Measurements from ENCODE around the gene WRAP73.
"Not testable (repeated sequence)": the region's sequence is repeated elsewhere in the genome, so short reads cannot be mapped to it uniquely, and the experiment has no call there.

The WRAP73 gene

GRCh38 chr1:3630161-3630611 is 19.7 kb downstream of the WRAP73 start:
- no peak for DNase-seq (ENCODE audit: low spot score)

GRCh38 chr1:3629561-3630160 is 20.2 kb downstream of the WRAP73 start:
- DNase-seq (ENCODE audit: low spot score): no peak

DNA sequence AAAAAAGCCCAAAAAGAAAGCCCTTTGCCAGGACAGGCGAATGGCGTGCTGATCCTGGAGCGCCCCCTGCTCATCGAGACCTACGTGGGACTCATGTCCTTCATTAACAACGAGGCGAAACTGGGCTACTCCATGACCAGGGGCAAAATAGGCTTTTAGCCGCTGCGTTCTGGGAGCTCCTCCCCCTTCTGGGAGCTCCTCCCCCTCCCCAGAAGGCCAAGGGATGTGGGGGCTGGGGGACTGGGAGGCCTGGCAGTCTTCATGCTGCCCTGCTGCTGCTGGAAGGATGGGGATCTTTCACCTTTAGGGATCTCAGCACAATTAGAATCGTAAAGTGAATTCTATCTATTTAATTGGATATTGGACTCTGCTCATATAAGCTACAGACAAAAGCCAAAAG is 21.5 kb downstream of the WRAP73 start:
- DNase-seq (ENCODE audit: low spot score): no peak

DNA sequence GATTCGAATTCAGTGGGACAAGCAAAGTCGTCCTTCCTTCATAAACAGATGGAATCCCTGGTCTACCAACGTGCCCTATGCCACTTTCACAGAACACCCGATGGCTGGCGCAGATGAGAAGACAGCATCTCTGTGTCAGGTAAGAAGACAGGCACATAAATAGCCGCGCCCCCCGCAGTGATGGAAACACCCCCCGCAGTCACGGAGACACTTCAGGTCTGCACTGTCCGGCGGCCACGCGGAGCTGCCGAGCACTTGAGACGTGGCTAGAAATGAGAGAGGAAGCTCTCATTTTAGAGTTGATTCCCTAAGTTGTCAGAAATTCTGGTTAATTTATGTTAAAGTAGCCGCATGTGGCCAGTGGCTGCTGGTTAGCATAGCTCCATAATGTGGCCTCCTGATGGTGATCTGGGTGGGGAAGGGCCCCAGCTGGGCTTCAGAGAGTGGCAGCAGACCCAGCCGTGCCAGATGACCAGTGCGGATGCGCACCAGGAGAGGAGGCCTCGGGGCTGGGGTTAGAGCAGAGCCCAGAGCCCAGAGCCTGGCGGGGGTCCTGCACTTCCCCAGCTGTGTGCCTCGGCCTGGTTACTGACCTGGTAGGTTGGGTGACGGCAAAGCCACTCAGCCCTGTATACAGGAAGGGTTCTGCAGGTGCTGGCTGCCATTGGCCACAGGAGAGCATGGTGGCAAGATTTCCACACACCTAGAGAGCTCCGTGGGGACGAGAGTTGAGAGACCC is 22.2 kb downstream of the WRAP73 start:
- DNase-seq (ENCODE audit: low spot score): no peak

DNA sequence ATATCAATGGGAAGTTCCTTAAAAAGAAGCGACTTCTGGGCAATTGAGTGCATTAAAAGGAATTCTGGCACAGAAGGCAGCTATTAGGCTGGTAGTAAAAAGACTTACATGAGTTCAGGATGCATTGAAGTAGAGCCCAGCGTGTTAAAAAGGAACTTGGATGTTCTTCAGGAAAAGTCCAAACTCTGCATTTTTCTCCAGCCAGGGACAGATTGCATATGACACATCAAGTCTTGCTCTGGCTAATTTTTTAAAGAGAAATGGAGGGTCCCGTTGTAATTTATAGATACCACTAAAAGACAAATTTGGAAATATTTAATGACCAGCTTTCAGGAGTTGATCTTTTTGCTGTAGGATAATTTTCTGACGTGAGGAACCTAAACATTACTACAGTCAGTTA is 23.9 kb downstream of the WRAP73 start:
- no peak for DNase-seq (ENCODE audit: low spot score)

GRCh38 chr1:3625151-3625907 is 24.6 kb downstream of the WRAP73 start:
- no peak for DNase-seq (ENCODE audit: low spot score)

GRCh38 chr1:3624200-3625136 is 25.4 kb downstream of the WRAP73 start, which contains the start of gene TPRG1L:
TPRG1L (plus strand) TSS chr1:3625015; CDS start chr1:3625073, 58 bp downstream.
- peak; percentile 98 for DNase-seq (ENCODE audit: low spot score)

GRCh38 chr1:3623441-3624199 is 26.3 kb downstream of the WRAP73 start:
- no peak for DNase-seq (ENCODE audit: low spot score)

- DNase-seq (ENCODE audit: low spot score): not testable (repeated sequence)
Observed at GRCh38 chr1:3622102-3622501, 27.8 kb downstream of the WRAP73 start.

- not testable (repeated sequence) for DNase-seq (ENCODE audit: low spot score)
Observed at GRCh38 chr1:3621151-3621671, 28.7 kb downstream of the WRAP73 start.

GRCh38 chr1:3620708-3621107 is 29.2 kb downstream of the WRAP73 start:
- DNase-seq (ENCODE audit: low spot score): no peak

GRCh38 chr1:3618881-3619671 is 30.8 kb downstream of the WRAP73 start:
- DNase-seq (ENCODE audit: low spot score): peak; percentile 76

GRCh38 chr1:3618531-3618880 is 31.4 kb downstream of the WRAP73 start:
- DNase-seq (ENCODE audit: low spot score): no peak

- DNase-seq (ENCODE audit: low spot score): no peak
Observed at GRCh38 chr1:3617806-3618345, 32.0 kb downstream of the WRAP73 start.

DNA sequence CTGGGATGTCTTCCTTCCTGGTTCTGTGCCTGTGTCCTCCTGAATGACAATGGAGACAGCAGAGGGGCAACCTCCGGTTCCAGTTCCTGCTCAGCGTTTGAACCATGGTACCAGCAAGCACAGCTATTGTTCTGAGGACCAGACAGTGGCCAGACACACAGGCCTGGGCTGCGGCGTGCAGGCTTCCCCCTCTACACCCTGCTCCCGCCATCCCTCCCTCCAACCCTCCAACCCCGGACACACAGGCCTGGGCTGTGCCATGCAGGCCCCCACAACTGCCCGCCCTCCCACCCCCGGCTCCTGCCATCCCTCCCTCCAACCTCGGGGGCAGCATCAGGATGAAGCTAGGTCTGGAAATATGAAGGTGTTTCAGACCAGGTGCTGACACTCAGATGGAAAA is 33.0 kb downstream of the WRAP73 start:
- DNase-seq (ENCODE audit: low spot score): no peak

- no peak for DNase-seq (ENCODE audit: low spot score)
Observed at GRCh38 chr1:3614755-3615742, 34.9 kb downstream of the WRAP73 start.

DNA sequence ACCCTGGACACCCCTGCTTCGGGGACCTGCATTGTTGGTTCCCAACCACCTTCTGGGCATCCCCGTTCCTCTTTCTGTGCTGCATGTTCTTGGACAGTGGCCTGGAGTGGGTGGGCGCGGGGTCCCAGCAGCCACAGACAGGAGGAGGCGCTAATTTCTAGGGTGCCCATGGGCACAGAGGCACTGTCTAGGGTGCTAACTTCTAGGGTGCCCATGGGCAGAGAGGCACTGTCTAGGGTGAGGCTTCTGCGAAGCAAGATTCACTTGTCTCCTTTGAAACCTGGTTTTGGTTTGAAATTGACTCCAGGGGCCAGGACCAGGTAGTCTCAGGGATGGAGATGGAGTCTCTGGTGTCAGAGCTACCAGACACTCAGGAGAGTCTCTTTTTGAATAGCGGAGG is 37.8 kb downstream of the WRAP73 start:
- DNase-seq (ENCODE audit: low spot score): no peak

Data from activated CD4-positive, alpha-beta T cell treated with anti-CD3 and anti-CD28 coated beads, Interleukin-2, Interleukin-4, amounts not matched to agents 100 ng/mL and 50 ng/mL, durations not matched to agents 16 hours and 8 hours (primary cell).